ENCODE data around the gene PNO1. TPM values are rescaled to one million over a fixed set of nuclear protein-coding genes. Genes with fewer than 3 reads are reported as not detected.

PNO1 gene
- total RNA-seq, 1 donor from 2014 or later, result 20.3 TPM

GRCh38 chr2:68157002-68157401, 686 bp upstream of the PNO1 start:
- TF ChIP-seq, protein P1, sequence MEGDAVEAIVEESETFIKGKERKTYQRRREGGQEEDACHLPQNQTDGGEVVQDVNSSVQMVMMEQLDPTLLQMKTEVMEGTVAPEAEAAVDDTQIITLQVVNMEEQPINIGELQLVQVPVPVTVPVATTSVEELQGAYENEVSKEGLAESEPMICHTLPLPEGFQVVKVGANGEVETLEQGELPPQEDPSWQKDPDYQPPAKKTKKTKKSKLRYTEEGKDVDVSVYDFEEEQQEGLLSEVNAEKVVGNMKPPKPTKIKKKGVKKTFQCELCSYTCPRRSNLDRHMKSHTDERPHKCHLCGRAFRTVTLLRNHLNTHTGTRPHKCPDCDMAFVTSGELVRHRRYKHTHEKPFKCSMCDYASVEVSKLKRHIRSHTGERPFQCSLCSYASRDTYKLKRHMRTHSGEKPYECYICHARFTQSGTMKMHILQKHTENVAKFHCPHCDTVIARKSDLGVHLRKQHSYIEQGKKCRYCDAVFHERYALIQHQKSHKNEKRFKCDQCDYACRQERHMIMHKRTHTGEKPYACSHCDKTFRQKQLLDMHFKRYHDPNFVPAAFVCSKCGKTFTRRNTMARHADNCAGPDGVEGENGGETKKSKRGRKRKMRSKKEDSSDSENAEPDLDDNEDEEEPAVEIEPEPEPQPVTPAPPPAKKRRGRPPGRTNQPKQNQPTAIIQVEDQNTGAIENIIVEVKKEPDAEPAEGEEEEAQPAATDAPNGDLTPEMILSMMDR (conservative IDR thresholded peaks at IDR 0.05), result no peak
- no peak for DNase-seq (ENCODE audit: low read depth, low spot score)
- peaks cover 2% of the 10 kb centered on the region for H3K36me3 Mint-ChIP-seq (ENCODE audit: low read depth)

GRCh38 chr2:68158134-68158447, 403 bp downstream of the PNO1 start:
- H3K27me3 Mint-ChIP-seq (ENCODE audit: low read depth), result no peaks in the 10 kb centered on the region
- peaks cover 25% of the 10 kb centered on the region for H3K4me1 Mint-ChIP-seq
- TF ChIP-seq, protein P1 (conservative IDR thresholded peaks at IDR 0.05), result no peak
- H3K4me3 Mint-ChIP-seq, result peak overlapping the region; percentile 92
- no peaks in the 10 kb centered on the region for H3K9me3 Mint-ChIP-seq
- DNase-seq (ENCODE audit: low read depth, low spot score), result no peak
- peaks cover 2% of the 10 kb centered on the region for H3K36me3 Mint-ChIP-seq (ENCODE audit: low read depth)
- peak overlapping the region; percentile 100 for H3K27ac Mint-ChIP-seq (ENCODE audit: unreplicated experiment)

More at GRCh38 chr2:68157002-68157401, 686 bp upstream of the PNO1 start:
- H3K9me3 Mint-ChIP-seq, result no peaks in the 10 kb centered on the region
- peak overlapping the region; percentile 100 for H3K27ac Mint-ChIP-seq (ENCODE audit: unreplicated experiment)
- H3K4me1 Mint-ChIP-seq, result peaks cover 25% of the 10 kb centered on the region
- H3K27me3 Mint-ChIP-seq (ENCODE audit: low read depth), result no peaks in the 10 kb centered on the region
- peak overlapping the region; percentile 92 for H3K4me3 Mint-ChIP-seq

DNA sequence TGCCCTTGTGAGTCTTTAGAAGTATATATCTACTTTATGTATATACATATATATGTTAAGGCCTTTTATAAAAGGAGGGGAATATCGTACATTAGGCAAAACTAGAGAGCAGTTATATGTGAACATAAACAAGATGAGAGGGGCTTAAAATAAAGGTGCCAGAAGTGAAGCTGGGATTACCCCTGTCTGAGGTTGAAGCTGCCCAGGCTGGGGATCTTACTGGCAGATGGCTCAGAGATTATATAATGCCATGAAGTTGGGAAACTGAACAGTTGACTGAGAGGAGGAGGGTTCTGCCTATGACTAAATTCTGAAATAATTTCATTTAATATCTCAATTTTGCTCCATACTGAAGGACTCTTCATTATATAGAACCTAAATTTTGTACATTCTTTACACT, 6.0 kb downstream of the PNO1 start:
- TF ChIP-seq, protein P1 (conservative IDR thresholded peaks at IDR 0.05), result no peak
- H3K9me3 Mint-ChIP-seq, result no peaks in the 10 kb centered on the region
- no peak for DNase-seq (ENCODE audit: low read depth, low spot score)
- no peak overlapping the region for H3K27ac Mint-ChIP-seq (ENCODE audit: unreplicated experiment)
- H3K4me3 Mint-ChIP-seq, result no peak overlapping the region
- H3K4me1 Mint-ChIP-seq, result peaks cover 8% of the 10 kb centered on the region
- peaks cover 2% of the 10 kb centered on the region for H3K36me3 Mint-ChIP-seq (ENCODE audit: low read depth)
- H3K27me3 Mint-ChIP-seq (ENCODE audit: low read depth), result no peaks in the 10 kb centered on the region

DNA sequence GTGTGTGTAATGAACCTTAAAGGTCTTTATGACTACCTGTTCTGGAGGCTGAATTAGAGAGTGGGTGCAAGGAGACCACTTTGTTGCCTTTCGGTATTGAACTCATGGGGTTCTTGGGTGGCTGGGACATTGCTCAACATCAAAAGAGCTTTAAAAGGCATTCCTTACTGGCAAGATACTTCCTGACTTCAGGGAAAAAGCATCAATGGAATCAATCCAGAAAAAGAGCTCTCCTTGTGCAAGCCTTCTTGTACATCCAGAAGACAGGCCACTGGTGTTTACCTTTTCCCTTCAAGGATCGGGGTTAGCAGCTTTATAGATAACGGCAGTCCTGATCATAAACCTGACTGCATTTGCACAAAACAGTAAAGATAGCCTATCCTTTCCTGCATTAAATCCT, 9.5 kb downstream of the PNO1 start:
- Mint-ChIP-seq H3K27me3 (ENCODE audit: low read depth) (no peaks in the 10 kb centered on the region), H3K36me3 (ENCODE audit: low read depth) (no peaks in the 10 kb centered on the region), H3K4me3 (no peak overlapping the region), H3K9me3 (no peaks in the 10 kb centered on the region), H3K4me1 (no peaks in the 10 kb centered on the region), H3K27ac (ENCODE audit: unreplicated experiment) (no peak overlapping the region)
- no peak for DNase-seq (ENCODE audit: low read depth, low spot score)
- TF ChIP-seq, protein P1 (conservative IDR thresholded peaks at IDR 0.05), result no peak

DNA sequence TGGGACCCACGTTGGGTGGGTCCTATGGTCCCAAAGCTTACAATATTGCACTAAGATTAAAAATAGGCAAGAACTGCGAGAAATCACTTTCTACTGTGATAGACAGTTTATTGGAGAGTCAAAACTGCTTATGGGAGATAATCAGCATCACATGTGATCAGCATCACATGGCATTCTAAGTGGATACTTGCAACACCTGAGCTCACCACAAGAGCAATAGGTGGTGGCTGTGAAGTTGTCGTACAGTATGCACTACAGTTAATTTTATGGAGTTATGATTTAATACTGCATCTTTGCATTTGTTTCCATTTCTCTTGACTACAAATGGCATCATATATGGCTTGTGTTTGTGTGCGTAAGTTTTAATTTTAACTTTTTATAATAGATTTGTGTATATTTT, 11.6 kb downstream of the PNO1 start:
- TF ChIP-seq, protein P1 (conservative IDR thresholded peaks at IDR 0.05), result peak; percentile 30
- Mint-ChIP-seq H3K9me3 (no peaks in the 10 kb centered on the region), H3K4me1 (no peaks in the 10 kb centered on the region), H3K27ac (ENCODE audit: unreplicated experiment) (no peak overlapping the region), H3K27me3 (ENCODE audit: low read depth) (no peaks in the 10 kb centered on the region), H3K4me3 (no peak overlapping the region), H3K36me3 (ENCODE audit: low read depth) (peaks cover 5% of the 10 kb centered on the region)
- DNase-seq (ENCODE audit: low read depth, low spot score), result no peak

- peaks cover 8% of the 10 kb centered on the region for H3K36me3 Mint-ChIP-seq (ENCODE audit: low read depth)
- no peak overlapping the region for H3K4me3 Mint-ChIP-seq
- no peak overlapping the region for H3K27ac Mint-ChIP-seq (ENCODE audit: unreplicated experiment)
- H3K27me3 Mint-ChIP-seq (ENCODE audit: low read depth), result no peaks in the 10 kb centered on the region
- DNase-seq (ENCODE audit: low read depth, low spot score), result no peak
- no peaks in the 10 kb centered on the region for H3K4me1 Mint-ChIP-seq
- TF ChIP-seq, protein P1 (conservative IDR thresholded peaks at IDR 0.05), result no peak
- no peaks in the 10 kb centered on the region for H3K9me3 Mint-ChIP-seq
Observed at GRCh38 chr2:68171146-68171545, 13.5 kb downstream of the PNO1 start.
